ENCODE data around the gene PSMG4.

DNA sequence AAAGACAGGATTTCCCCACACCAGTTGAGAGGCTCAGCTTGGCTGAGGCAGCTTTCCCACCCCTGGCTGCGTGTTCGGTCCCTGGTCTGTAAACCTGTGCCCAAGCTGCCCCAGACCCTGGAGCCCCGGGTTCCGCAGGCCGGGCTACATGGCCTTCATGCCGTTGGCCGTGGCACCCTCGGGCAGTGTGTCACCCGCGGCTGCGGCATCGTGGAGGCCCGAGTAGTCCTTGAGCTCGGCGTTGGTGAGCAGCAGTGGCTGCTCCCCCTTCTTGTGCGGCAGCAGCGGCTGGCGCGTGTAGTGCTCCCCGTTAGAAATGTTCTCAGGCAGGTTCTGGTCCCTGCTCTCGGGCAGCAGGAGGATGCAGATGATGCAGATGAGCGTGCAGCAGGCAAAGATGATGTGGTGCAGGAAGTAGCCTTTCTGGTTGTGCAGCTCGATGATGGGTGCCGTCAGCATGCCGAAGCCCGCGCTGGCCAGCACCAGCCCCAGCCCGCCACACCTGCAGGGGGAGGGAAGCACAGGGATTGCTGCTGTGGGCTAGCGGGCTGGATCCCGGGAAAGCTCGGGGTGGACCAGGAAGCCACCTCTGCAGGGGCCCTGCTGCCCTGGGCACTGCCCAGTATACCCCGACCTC, 14.3 kb downstream of the PSMG4 start:
- TF ChIP-seq POLR2A (IDR thresholded peaks at IDR 0.05): no peak
- TF ChIP-seq, protein P1, sequence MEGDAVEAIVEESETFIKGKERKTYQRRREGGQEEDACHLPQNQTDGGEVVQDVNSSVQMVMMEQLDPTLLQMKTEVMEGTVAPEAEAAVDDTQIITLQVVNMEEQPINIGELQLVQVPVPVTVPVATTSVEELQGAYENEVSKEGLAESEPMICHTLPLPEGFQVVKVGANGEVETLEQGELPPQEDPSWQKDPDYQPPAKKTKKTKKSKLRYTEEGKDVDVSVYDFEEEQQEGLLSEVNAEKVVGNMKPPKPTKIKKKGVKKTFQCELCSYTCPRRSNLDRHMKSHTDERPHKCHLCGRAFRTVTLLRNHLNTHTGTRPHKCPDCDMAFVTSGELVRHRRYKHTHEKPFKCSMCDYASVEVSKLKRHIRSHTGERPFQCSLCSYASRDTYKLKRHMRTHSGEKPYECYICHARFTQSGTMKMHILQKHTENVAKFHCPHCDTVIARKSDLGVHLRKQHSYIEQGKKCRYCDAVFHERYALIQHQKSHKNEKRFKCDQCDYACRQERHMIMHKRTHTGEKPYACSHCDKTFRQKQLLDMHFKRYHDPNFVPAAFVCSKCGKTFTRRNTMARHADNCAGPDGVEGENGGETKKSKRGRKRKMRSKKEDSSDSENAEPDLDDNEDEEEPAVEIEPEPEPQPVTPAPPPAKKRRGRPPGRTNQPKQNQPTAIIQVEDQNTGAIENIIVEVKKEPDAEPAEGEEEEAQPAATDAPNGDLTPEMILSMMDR (IDR thresholded peaks at IDR 0.05): no peak

Data from stomach (tissue), 4 donors.